GM21529 (cell line): ENCODE data around the gene IL4I1.

Source experiments
- ATAC-seq: cut with Tn5 transposase; IDR thresholded peaks from one replicate; pipeline ENCODE4 v1.9.1; 2021; ENCODE audit not compliant: unreplicated experiment

IL4I1 gene

DNA sequence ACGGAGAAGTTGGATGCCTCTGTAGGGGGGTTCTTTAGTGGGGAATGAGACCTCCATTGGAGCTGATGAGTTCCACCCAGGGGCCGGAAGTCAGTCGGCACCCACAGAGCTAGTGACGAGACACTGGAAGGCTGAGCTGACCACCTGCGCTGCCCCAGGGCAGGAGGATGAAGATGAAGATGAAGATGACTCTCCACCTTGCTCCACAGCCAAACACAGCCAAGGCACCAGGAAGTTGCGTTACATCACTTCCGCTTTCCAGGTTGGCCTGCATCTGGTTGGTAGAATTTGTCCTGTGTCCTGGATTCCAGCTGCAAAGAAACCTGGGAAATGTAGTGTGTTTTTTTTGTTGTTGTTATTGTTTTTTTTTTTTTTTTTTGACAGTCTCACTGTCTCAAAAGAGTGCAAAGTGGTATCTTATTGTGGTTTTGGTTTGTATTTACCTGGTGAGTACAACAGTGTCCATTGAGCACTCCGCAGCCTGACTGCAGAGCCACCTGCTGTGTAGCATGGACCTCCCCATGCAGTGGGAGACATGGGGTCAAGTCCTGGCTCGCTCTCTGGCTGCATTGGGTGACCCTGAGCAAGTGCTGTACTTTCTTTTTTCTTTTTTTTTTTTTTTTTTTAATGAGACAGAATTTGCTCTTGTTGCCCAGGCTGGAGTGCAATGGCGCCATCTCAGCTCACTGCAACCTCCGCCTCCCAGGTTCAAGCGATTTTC, 17.3 kb downstream of the IL4I1 start:
- no peak for ATAC-seq

DNA sequence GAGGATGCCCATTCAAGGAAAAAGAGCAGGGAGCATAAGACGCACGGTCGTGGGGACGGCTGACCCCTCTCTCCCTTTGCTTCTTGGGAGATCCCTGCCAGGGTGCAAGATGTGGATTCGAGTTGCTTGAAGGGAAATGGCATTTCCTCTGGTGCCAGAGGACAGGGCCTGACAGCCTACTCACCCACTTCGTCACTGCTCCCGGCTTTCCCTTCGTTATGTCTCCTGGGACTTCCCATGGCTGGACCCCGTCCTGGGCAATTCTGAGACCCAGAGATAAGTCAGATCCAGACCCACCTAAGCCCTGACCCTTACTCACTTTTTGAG, 18.0 kb downstream of the IL4I1 start:
- no peak for ATAC-seq

DNA sequence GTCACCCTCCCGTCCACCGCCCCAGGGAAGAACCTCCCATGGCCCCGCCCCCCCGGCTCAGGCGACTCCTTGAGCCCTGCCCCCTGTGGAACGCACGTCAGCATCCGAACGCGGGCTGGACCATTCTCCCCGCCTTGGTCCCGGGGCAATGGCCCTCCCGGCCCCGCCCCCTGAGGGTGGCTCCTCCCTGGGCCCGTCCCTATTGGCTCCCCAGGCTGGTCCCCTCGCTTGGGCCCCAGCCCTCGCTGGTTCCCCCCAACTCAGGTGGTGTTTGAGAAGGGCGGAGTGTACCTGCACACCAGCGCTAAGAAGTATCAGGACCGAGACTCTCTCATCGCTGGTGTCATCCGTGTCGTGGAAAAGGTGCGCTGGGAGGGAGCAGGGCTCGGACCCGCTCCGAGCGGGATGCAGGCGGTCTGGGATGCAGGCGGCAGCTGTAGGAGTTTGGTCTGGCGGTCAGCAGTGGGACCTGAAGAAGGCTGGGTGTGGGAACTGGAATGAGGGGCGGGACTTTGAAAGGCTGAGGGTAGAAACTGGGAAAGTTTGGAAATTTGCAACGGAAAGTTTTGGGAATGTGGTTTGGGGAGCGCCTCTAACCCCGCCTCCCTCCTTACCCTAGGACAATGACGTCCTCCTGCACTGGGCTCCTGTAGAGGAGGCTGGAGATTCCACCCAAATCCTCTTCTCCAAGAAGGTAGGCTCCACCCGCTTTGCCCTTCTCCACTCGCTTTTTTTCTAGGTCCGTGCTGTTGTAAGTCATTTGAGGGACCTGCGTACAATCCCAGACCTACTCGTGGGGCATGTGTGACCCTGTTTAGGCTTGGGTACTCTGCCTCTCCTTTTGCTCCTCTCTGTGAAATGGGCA, 18.6 kb downstream of the IL4I1 start:
- ATAC-seq = peak; percentile 52

DNA sequence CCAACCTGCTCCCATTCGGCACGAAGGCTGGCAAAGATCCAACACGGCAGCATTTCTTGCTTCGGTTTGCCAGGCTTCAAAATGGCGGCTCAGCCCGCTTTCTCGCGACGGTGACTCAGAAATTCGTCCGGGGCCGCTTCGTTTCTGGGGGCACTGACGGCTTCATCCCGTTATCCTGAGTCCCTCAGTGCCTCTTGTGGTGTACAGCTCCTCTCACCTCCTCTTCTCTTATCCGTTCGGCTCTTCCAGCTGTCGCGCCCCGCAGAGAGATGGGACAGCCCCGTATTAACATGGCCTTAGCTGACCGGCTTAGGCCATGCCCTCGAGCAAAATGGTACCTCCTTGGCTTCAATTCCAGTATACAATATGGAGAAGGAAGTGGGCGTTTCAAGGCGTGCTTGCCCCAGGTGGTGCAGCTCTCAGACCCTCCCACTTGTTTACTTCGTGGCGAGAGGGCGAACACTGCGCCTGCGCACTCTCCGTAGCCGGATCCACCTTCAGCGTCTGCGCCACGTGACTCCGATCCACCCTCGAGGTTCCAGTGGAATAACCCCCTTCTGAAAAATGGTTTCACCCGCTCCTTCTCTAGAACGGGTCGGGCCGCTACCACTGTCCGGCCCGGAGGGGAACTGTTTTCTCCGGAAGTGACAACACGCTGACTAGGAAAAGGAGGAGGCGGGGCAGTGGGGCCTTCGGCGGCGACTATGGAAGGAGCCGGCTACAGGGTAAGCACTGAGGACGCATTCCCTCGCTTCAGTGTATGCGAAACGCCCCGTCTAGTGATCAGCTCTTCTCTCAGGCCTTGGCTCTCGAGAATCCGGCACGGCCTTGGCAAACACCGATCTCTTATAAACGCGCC, 19.4 kb downstream of the IL4I1 start, which contains the start of the genes AKT1S1 and TBC1D17:
AKT1S1 (minus strand) TSS at position 336 of the 859 bp plus-strand sequence. CDS start 4,060 bp downstream, outside the sequence.
TBC1D17 (plus strand) TSS at position 683 of the 859 bp plus-strand sequence; CDS start at position 705, 22 bp downstream.
- ATAC-seq = peak; percentile 59

DNA sequence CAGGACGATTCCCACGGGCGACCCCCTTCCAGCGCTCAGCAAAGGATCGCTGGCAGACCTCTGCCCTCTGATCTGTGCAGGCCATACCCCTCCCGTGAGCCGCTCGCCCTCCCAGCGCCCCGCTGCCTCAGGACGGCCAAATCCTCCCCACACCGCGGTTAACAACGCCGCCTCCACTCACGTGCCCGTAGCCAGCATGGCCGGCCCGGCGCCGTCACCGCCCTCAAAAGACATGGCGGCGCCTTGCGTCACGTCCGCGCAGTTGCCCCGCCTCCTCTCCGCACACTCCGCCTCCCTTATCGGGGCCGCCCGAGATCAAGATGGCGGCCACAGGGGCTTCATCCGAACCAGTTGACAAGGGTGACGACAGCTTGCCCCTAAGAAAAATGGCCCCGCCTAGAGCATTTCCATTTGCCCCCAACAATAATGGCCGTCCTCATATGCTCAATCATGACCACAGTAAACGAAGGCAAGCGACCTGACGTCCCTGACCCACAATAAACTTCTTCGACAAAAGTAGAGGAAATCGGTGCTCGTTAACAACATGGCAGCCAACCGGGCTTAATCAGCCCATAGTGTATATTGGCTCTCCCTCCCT, 20.2 kb downstream of the IL4I1 start:
- ATAC-seq = peak; percentile 40

DNA sequence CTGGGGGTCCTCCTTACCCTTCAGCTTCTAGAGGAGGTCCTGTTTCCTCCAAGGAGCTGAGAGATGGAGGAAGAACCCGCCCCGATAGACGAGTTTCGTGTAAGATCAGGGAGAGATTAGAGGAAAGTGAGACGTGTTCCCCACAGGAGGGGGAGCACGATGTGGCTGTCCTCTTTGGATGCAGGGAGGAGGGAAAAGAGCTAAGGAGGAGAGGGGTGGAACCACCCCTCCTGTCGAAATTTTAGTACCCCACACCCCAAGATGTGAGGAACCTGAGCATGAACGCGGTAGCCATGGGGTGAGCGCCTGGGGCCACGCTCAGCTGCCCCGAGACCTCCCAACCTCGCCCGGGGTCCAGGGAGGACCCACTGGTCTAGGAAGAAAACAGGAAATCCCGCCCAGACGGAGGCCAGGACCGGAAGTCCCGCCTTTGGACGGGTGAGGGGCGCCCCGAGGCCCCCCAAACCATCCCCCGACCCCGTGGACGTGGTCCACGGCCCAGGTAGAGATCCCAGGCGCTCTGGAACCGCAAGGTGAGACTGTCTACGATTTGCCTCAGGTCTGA, 20.7 kb downstream of the IL4I1 start:
- no peak for ATAC-seq

DNA sequence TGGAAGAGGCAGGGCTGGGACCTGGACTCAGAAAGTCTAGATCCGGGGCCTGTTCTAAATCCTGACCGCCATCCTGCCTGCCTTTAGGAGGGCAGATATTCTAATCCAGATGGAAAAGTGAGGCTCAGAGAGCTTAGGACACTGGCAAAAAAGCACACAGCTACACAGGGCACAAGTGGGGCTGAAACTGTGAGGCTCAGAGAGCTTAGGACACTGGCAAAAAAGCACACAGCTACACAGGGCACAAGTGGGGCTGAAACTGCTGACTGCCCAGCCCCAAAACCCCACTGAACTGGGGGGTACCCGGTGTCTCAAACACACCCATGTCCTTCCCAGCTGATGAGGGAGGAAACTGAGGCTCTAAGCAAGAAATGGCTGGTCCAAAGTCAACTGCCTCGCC, 21.5 kb downstream of the IL4I1 start:
- no peak for ATAC-seq

DNA sequence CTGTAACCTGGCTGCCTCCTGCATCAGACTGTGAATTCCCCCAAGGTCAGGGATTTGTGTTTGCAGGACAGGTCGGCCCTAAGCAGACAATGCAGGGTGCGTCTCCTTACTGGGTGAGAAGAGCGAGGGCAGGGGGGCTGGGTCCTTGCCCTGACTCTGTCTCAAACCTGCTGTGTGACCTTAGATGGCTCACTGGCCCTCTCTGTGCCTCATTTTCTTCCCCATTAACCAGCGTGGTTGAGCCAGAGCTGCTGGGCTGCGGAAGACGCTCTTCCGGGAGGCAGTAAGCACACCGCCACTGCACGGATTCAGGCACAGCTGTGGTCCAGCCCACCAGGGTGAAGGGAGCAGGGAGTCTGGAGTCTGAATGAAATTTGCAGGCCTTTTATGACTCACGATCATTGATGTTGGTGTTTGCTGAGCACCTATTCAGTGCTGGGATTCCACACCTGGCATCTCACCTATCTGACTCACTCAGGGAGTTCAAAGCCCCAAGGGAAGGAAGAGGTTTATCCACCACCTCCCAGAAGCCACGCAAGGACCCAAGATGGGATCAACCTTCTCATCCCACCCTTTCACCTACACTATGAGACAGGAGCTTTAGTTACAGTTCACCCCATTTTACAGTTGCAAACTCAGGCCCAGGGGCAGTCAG, 22.1 kb downstream of the IL4I1 start:
- ATAC-seq = no peak

DNA sequence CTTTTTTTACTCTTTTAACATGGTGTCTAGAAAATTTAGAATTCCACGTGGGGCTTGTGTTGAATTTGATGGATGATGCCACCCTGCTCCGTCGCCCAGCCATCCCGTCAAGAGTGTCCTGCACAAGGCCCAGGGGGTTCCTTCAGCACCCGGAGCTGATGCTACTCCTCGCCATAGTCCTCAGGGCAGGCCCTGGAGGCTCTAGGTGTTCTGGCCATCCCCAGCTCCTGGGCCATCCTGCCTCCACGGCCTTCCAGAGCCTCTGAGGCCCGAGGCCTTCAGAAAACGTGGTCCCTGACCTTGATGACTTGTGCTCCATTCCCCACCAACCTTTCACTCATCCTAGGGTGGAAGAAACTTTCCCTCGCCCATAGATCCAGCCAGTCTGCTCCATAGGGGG, 22.9 kb downstream of the IL4I1 start:
- ATAC-seq = no peak

DNA sequence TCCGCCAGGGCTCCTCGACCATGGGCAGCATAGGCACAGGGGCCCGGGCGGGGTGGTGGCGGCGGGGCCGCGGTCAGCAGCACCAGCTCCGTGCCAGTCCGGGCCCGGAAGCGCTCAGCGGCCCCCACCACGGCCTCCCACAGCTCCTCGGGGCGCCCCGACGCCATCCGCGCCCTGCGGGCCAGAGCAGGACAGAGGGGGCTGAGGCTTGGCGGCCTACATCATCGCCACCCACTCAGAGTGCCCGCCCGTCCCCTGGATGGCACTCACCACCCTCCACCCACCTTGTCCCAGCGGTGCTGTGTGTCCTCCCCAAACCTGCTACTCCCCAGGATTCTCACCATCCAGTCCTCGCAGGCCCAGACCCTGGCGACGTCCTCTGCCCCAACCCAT, 23.6 kb downstream of the IL4I1 start:
- ATAC-seq = no peak

DNA sequence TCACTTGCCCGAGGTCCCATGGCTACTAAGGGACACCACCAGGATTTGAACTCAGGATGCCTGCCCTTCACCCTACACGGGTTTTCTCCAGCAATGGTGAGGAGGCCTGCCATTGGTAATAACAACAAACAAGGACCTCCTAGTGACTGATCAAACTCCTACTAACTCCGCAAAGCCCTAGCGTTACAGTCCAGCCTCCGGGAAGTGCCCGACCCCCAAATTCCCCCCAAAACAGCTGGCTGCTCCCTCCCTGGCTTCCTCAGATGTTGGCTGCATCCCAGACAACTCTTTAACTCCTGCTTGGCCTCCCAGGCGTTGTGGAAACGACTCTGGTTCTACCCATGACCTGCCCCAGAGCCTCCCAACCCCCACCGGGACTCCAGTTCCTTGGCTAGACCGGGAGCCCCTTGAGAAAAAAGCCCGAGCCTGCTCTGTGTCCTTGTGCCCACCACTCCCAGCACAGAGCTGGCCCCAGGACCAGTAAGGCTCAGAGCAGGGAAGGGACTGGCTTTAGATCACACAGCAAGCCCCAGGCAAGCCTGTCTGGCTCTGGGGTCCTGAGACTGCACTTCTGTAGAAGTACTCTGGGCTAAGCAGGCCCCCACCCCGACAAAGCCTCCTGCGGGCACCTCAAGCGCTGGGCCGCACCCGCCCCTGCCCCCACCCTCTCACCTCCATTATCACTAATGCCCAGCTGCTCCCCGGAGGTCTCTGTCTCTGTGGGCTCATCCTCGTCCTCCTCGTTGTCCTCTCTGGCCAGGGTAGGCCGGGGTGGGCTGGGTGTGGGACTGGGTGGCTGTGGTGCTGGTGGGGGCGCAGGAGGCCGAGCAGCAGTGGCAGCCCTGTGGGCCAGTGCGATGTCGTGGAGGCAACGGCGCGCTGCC, 24.2 kb downstream of the IL4I1 start:
- ATAC-seq = no peak

DNA sequence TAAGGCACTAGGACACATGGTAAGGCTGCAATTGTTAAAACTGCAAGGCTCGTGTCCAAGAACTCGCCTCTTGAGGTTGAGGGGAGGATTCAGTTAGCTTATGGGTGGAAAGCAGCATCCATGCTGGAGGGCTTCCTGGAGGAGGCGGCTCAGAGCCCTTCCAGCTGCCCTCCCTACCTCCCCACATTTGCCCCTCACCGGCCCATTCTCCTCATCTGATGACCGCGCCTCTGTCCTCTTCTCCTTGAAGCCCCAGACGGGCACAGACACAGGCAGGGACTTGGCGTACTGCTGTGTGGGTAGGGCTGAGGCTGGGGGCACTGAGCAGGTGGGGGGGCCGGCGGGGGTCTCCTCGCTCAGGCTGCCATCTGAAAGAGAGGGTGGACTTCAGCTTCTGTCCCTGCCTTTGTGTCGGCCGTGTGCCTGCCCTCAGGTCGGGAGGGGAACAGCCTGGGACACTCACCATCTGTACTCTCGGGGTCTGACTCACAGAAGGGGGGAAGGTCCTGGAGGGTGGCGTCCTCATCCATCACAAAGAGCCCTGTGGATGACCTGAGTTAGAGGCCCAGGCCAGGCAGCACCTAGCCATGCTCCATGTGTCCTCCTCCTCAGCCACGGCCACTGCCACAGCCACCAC, 25.2 kb downstream of the IL4I1 start:
- no peak for ATAC-seq

DNA sequence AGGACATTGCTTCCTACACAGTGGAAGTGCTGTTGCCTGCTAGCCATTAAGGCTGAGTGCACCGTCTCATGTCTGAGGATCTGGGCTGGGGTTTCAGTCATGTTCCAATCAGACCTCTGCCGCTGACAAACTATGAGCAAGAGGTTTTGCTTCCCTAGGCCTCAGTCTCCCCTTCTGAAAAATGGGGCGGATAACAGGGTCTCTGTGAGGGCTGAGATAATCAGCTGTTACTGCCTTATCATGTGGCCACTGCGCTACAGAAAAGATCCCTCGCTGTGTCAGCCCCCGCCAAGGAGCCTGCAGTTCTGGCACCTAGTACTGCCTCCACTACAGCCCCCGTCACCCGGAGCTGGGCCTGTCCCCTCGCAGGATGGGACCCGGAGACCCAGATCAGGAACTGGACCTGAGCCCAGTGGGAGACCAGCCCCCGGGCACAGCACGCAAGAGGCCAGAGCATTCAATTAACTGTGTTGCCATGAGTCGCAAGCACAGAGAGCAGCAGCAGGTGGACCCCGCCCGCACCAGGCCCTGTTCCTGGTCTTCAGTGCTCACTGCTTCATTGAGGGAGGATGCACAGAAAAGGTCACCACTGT, 26.3 kb downstream of the IL4I1 start:
- no peak for ATAC-seq

DNA sequence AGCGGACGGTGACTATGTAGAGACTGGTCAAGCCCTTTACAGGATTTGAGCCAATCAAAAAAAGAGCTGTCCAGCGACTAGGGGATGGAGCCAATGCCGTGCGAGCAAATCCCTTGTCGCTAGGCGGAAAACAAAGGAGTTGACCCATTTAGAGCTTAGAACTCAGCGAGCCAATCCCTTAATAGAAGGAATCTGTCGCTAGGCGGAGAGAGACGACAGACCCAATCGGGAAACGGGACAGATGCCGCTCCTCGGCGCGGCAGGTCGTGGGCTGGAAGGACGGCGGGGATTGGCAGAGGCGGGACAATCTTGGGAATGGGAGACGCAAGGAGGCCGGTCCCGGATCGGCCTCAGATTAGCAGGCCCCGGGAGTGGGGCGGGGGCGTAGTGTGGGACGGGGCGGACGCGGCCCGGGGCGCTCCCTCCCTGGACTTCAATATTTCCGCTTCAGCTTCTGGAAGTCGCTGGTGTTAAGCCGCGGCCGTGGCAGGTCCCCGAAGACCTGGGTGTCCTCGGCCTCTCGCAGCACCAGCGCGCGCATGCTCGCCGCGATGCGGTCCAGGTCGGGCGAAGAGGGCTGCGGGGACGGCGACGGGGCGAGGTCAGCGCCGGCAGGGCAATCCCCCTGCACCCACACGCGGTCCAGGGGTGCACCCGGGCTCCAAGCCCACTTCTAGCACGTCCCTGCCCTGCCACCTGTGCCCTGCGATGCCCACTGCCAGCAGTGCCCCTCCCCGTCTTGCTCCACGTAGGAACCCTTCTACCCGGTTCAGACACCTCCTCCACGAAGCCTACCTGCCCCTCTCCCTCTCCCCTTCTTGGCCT, 27.0 kb downstream of the IL4I1 start:
- ATAC-seq = peak; percentile 70

DNA sequence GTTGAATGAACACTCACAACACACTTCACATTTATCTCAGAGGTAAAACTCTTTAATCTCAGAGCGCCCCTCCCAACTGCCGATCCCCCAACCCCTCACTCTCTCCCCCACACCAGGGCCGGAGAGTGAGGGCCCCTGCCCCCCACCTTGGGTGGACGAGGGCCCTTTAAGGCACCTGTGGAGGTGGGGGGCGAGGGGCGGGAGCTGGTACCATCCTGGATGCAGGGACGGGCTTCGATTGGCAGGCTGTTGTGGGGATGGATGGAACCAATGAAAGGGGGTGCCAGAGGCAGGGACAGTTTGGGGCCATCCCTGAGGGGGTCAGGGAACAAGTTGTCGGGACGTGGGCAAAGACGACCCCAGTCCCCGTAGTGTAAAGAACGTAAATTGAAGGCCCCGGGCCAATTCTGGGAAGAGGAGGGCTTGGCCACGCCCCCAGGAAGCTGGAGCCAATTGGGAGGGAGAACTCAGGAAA, 27.6 kb downstream of the IL4I1 start:
- ATAC-seq = peak; percentile 3

DNA sequence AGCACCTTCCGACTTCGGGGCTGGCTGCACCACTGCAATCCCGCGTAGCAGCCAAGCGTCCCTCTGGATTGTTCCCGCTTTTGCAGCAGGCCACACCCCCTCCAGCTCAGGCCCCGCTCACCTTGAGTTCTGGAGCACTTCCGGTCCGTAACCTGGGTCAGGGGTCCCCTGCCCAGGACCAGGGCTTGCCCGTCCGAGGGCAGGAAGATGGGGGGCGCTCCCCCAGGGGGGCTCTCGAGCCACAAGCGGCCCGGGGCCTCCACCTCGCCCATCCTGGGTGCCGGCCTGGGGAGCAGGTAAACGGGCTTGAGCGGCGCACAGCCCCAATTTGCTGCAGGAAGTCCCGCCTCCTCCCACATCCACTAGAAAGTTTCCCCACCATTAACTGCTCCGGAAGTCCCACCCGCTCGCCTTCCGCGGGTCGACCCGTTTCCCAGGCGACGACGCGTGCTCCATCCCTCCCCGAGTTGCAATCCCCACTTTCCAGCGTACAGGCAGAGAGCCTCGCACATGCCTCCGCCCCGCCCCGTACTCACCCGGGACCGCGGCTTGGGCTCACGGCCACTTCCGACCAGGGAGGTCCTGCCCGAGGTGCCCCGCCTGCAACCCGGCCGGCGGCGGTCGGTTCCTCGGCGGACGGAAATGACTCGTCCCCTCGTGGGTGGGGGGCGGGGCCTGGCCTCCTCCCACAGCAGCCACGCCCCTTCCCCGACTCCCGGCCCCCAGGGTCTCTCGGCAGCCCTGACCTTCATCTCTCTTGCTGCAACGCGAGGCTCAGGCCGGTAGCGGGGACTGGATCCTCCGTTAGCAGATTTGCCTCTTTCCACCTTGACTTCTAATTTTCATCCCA, 29.5 kb downstream of the IL4I1 start, which contains the start of gene PNKP:
PNKP (minus strand) TSS at position 644 of the 850 bp plus-strand sequence; CDS start at position 272, 372 bp downstream.
- ATAC-seq = peak; percentile 33
